NCI-H82 (cell line): ENCODE results near the gene MAPKAP1.
"Not testable (repeated sequence)": the region's sequence is repeated elsewhere in the genome, so short reads cannot be mapped to it uniquely, and the experiment has no call there.

ENCODE experiments used
- DNase-seq: peaks from one replicate; lab custom pipeline; 2025; lab: John Stamatoyannopoulos, UW

MAPKAP1 gene

DNA sequence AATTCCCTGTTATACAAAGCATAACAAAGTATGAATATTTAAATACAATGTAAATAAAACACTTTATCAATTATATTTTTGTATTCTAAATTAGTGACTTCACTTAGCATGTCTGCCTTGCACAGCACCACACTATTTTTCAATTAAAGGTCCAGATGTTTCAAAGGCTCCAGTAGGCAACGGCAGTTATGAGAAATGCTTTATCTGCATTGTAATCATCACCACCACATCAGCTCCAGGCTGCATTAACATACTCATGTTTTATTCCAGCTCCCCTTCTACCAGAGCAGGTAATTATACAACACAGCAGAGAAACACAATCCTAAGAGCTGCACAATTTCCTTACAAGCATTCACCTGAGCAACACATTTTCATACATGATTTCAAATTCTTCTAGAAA is 102.8 kb downstream of the MAPKAP1 start:
- no peak for DNase-seq

DNA sequence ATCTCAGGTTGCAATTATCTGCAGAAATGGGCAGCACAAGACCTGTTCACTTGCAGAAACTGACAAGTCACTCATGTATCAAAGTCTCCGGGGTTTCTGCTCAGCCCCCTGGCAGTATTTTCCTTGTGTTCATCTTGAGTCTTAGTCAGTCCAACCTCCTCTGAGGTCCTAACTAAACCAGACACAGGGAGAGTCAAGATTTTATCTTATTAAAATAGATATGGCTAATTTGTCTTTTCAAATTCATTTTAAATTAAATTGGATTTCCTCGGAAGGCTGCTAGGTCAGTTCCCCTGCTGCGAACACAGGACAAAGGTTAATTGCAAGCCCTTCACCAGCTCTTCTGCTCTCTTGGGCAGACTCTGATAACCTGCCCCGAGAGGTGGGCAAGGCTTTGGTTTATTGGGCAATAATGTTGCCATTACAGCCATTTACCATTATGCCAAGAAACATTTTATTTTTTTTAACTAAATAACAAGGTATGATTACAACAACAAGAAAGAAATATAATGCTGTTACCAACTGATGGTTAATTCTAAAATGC is 103.5 kb downstream of the MAPKAP1 start:
- DNase-seq, result no peak

DNA sequence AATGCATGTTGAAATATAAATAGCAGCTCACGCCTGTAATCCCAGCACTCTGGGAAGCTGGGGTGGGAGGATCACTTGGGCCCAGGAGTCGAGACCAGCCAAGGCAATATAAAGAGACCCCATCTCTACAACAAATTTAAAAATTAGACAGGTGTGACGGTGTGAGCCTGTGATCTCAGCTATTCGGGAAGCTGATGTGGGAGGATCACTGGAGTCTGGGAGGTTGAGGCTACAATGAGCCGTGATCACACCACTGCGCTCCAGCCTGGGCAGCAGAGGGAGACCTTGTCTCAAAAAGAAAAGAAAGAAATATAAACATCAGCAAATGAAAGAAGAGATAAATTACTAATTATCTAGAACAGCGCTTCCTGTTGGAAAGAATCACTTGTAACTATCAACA is 105.0 kb downstream of the MAPKAP1 start:
- DNase-seq, result no peak

- peak; percentile 60 for DNase-seq
Observed at GRCh38 chr9:125600194-125600593, 106.8 kb downstream of the MAPKAP1 start.

- no peak for DNase-seq
Observed at GRCh38 chr9:125594223-125594610, 112.8 kb downstream of the MAPKAP1 start.

DNA sequence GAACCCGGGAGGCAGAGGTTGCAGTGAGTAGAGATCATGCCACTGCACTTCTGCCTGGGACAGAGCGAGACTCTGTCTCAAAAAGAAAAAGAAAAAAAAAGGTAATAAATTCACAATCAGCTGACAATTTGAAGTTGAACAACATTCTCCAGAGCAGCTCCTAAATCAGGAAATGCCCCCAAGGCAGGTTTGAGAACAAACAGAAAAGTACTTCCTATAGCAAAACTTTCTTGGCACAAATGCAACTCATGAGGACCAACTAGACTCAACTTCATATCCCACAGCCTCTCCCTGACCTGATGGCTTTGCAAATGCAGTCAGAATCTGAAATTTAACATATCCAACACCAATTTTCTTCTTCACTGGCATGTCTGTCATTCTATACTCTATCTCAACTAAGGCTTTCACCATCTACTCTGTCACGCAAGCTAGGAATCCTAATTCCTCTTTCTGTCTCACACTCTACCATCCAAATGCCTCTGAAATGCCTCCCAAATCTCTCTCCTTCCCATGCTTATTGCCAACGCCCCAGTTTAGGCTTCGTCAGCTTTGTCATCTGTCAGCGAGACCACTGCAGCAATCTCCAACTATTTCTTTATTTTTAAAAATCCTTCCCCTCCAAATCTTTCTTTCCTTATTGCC is 113.3 kb downstream of the MAPKAP1 start:
- no peak for DNase-seq

- DNase-seq, result no peak
Observed at GRCh38 chr9:125591888-125592287, 115.1 kb downstream of the MAPKAP1 start.

DNA sequence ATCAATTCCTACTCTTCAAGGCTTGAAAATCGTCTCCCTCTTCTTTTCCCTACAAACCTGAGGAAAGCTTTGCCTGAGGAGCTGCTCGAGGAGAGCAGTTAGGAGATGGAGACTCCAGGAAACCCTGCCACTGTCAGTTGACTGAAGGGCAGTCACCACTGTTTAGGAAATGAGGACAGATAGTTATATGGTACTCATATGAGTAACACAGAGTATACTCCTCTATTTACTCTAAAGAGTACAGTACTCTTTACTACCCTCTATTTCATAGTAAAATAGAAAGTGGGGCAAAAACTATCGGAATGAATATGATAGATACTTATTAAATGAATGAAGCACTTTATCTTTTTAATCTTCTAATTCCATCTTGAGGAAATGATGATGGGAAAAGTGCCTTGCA is 115.8 kb downstream of the MAPKAP1 start:
- no peak for DNase-seq

DNA sequence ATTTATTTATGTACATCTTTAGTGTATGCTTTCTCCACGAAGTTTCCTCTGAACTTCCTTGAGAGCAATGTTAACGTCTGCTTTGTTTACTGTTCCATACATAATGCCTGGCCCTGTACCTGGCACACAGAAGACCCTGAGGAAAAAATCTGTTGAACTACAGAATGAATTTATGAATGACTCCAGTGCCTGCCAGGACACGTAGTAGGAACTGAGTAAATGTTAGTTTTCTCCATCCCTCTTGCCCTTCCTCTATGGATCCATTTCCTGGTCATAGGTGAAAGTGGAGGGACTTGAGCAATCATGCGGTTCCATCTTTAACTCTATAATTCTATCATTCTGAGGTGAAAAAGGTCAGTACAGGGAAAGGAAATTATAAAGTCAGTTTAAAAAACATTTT is 117.7 kb downstream of the MAPKAP1 start:
- no peak for DNase-seq

GRCh38 chr9:125587819-125588460 is 119.1 kb downstream of the MAPKAP1 start:
- DNase-seq, result no peak

DNA sequence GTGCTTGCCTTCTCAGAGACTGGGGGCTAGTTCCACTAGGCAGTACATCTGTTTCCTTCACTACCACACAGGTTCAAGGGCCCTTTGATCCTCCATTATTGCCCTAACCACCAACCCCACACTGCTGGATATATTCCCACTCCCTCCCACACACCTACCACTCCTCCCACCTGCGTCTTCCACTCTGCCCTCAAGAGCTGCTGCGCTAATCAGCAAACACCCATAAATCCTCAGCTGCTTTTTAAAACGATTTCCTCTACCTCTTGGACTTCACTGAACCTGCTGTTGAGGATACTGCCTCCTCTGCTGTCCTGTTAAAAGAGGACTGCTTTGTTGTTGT is 120.9 kb downstream of the MAPKAP1 start:
- peak; percentile 82 for DNase-seq

GRCh38 chr9:125585503-125586171 is 121.4 kb downstream of the MAPKAP1 start:
- DNase-seq, result no peak

- DNase-seq, result no peak
Observed at GRCh38 chr9:125580701-125581286, 126.2 kb downstream of the MAPKAP1 start.

DNA sequence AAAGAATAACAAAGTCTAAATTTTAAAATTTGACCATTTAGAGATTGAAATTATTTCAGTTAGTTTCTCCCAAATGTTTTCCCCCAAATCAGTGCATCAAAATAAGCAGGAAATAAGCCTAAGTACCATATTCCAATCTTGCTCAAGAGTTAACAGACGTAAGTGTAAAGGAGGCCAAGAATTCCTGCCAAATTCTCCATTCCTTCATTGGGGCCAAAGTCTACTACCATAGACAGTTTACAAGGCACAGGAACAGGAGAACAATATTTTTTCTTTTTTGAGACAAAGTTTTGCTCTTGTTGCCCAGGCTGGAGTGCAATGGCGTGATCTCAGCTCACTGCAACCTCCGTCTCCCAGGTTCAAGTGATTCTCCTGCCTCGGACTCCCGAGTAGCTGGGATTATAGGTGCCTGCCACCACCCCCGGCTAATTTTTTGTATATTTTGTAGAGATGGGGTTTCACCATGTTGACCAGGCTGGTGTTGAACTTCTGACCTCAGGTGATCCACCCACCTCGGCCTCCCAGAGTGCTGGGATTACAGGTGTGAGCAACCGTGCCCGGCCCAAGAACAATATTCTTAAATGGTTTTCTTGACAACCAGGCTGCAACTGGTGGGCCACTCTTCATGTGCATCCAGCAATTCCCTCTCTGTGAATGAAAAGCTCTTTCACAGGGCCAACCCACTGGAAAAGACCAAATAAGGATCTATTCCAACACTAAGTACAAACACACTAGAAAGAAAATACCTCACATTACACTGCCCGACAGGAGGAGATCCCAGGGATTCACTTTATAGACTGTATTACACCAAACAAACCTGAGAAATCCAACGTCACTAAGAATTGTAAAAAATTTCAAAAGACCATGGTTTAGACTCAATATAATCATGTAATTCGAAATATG is 127.7 kb downstream of the MAPKAP1 start:
- DNase-seq, result no peak

GRCh38 chr9:125574126-125574877 is 132.7 kb downstream of the MAPKAP1 start:
- no peak for DNase-seq

DNA sequence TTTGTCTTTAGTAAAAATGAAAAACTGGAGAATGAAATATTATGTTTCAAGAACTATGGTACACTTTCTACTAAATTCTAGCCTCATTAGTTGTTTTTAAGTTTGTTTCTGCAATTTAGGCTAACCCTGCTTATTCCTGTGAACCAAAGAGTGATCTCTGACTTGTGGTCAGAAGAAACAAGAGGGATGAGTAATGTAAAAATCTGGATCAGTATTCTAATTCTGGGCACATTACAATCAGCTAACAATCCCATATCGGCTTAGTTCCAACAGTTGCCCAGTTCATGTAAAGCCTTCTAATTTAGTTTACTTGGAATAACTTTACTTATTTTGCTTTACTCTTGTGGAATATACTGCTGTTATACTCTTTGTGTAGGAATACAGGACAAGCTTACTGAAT is 134.5 kb downstream of the MAPKAP1 start:
- DNase-seq, result not testable (repeated sequence)

GRCh38 chr9:125571824-125572223 is 135.2 kb downstream of the MAPKAP1 start:
- DNase-seq, result not testable (repeated sequence)

DNA sequence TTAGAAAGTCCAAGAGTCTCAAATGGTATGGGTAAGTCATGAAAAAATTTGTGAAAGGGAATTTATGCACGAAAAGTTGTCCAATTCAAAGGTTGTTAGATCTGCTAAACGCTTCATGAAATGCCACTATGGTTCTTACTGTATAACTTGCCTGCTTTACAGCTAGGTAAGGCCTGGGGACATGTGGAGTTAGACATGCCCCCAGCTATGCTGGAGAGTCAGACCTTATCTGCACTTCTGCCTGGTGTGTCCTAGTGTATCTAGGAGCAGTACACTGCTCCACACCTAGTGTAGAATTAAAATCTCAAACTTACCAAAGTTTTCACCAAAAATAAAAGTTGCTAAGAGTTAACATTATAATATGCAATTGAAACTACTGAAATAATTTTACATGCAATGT is 136.8 kb downstream of the MAPKAP1 start:
- DNase-seq, result no peak

DNA sequence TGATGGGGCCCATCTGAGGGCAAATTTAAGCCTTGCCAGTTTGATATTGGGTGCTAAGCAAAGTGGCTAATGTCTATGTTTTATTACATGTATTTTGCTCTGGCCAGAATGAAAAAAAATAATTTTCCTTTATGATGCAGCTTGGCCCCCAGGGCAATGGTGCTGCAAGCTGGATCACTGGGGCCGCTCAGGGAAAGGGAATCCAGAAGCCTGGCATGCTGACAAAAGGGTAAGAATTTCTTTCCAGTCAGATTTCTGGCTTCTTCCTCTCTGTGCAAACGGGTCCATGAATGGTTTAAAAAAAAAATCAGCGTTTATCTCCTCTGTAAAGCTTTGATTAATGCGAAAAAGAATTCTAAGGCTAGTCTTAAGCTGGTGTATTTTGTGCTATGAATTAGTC is 138.4 kb downstream of the MAPKAP1 start:
- DNase-seq, result no peak

DNA sequence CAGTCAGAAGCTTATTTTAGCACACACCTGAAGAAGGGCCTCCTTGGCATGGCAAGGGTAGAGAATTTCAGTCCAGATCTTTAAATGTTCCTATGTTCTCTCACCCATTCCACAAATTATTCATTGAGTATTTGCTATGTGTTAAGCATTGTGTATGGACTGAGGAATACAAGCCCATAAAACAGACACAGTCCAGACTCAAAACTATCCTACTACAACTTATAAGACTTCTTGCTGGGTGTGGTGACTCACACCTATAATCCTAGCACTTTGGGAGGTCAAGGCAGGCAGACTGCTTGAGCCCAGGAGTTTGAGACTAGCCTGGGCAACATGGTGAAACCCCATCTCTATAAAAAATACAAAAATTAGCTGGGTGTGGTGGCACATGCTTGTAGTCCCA is 141.0 kb downstream of the MAPKAP1 start:
- DNase-seq, result not testable (repeated sequence)

- no peak for DNase-seq
Observed at GRCh38 chr9:125565126-125565525, 141.9 kb downstream of the MAPKAP1 start.
